ENCODE measurements around the gene TNFRSF4.
"Not testable (repeated sequence)": the region's sequence is repeated elsewhere in the genome, so short reads cannot be mapped to it uniquely, and the experiment has no call there.

Gene TNFRSF4

GRCh38 chr1:1200876-1201810, 12.8 kb downstream of the TNFRSF4 start:
- DNase-seq: peak; percentile 90

GRCh38 chr1:1199961-1200875, 13.7 kb downstream of the TNFRSF4 start:
- DNase-seq: no peak

DNA sequence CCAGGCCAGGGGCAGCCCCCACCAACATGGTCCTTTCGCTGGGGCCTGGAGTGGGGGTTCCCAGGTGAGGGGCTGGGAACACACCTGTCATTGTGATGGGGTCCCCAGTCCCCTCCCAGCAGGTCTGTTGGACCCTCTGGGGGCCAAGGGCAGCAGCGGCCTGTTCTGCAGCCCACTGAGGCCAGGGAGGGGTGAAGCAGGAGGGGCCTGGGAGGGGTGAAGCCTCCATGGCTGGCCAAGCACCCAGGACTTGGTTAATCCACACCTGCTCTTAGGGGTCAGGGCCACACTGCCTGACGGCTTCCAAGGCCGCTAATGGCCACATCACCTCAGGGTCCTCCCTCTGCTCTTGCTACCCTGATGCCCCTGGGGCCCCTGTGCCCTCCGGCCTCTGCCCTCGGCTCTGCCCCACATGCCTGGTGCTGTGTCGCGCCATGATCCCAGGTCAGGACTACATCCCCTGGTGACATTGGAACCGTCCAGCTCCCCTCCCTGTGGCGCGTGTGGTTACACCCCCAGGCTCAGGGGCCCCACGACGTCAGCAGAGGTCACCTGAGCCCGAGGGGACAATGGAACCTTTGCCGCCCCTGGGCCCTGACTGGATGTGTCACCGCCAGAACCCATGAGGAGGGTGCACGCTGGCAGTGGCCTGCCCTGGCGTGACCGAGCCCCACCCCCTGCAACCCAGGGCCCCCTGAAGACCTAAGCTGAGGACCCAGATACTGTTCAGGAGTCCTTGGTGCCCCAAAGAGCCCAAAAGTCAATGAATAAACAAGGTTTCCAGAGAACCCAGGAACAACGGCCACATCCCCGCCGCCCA, 14.6 kb downstream of the TNFRSF4 start:
- DNase-seq: no peak

DNA sequence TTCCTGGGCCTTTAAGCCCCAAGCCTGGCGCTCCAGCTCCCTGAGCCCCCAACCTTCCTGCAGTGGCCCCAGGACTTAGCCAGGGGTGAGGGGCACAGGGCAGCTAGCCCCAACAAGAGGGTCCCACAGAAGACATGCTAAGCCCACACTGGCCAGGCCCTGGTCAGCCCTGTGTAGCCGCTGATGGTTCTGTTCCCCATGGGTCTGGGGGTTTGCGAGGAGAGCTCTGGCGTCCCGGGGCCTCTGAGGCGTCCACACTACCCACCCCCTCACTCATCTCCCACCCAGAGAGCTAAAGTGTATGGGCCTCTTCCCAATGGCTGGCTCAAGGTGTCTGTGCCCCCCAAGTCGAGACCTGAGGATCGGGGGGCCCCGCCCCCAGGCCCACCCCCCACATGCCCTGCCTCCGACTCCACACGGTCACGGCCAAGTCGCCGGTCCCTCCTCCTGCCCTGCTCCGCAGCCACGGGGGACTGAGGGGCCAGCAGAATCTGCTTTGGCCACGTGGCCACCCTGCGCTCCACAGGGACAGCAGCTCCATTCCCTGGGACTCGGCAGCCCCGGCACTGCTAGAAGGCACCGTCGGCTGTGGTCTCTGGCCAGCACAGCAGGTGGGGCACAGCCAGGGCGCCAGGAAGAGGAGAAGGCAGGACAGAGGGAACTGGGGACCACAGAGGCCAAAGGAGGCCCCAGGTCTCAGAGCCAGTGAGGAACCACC, 15.4 kb downstream of the TNFRSF4 start:
- DNase-seq: no peak

- DNase-seq: no peak
These were observed 16.2 kb downstream of the TNFRSF4 start for GRCh38 chr1:1197551-1198422.

DNA sequence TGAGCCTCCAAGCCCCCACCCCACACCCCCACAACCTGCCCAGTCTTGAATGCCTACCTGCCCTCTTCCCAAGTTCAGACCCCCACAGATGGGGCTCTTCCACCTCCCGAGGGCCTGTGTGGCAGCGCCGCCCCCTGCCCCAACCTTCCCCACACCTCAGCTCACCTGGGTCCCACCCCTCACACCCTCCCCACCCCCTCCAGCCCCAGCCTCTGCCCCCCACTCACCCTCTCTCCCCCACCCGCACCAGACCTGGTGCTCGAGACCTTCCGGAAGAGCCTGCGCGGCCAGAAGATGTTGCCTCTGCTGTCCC, 16.8 kb downstream of the TNFRSF4 start:
- no peak for DNase-seq

DNA sequence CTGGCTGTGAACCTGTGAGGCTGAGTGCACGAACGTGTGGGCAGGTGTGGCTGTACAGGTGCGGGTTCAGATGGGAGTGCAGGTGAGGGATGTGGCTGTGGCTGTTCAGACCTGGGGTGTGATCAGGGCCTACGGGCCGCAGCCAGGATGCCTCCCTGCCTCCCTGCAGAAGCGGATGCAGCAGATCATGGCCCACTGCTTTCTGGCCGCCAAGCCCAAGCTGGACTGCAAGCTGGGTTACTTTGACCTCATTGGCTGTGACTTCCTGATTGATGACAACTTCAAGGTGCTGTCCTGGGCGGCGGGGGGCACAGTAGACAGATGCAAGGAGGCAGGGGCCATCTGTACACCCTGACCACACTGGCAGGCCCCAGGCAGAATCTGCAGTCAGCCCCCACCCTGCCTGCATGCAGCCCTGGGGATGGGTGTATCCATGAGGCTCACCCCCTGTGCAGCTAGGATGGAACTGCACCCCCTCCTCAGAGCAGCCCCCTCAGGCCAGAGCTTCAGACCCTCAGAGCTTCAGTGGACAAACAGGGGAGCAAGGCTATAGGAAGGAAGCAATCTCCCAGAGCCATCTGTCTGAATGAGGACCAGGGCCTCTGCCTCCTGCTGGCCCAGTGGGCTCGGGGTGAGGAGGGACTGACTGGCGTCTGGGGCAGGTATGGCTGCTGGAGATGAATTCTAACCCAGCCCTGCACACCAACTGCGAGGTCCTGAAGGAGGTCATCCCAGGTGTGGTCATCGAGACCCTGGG, 17.3 kb downstream of the TNFRSF4 start:
- no peak for DNase-seq

DNA sequence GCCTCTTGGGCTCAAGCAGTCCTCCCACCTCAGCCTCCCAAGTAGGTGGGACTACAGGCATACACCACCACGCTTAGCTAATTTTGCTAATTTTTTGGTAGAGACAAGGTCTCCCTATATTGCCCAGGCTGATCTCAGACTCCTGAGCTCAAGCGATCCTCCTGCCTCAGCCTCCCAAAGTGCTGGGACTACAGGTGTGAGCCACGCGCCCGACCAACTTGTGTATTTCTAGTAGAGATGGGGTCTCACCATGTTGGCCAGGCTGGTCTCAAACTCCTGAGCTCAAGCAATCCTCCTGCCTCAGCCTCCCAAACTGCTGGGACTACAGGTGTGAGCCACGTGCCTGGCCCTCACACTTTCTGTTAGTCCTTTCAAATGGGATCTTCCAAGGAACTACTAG, 18.2 kb downstream of the TNFRSF4 start:
- not testable (repeated sequence) for DNase-seq

GRCh38 chr1:1194723-1195122, 19.2 kb downstream of the TNFRSF4 start:
- no peak for DNase-seq

GRCh38 chr1:1191734-1192133, 22.2 kb downstream of the TNFRSF4 start:
- no peak for DNase-seq

DNA sequence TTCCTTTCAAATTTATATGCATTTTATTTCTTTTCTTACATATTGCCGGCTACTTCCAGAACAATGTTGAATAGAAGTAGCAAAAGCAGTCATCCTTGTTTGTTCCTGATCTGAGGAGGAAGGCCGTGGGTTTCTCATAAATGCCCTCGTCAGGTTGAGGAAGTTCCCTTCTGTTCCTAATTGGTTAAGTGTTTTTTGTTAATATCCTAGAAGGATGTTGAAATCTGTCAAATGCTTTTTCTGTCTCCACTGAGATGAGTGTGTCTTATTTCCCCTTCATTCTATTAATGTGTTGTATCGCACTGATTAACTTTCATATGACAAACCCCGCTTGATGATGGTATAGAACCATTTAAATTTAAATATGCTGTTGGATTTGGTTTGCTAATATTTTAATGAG, 24.8 kb downstream of the TNFRSF4 start:
- no peak for DNase-seq

- DNase-seq: no peak
These were observed 26.0 kb downstream of the TNFRSF4 start for GRCh38 chr1:1187938-1188337.

GRCh38 chr1:1185101-1185765, 28.7 kb downstream of the TNFRSF4 start:
- DNase-seq: no peak

GRCh38 chr1:1183833-1184775, 29.8 kb downstream of the TNFRSF4 start:
- DNase-seq: peak; percentile 3

- DNase-seq: no peak
These were observed 30.7 kb downstream of the TNFRSF4 start for GRCh38 chr1:1183221-1183747.

GRCh38 chr1:1182491-1183220, 31.3 kb downstream of the TNFRSF4 start:
- no peak for DNase-seq

- DNase-seq: no peak
These were observed 32.0 kb downstream of the TNFRSF4 start for GRCh38 chr1:1181938-1182410.
